HepG2 (cell line): Measurements from ENCODE around the gene HNRNPA1. TPM values are rescaled to one million over a fixed set of nuclear protein-coding genes. Genes with fewer than 3 reads are reported as not detected.

Experiments
- HMGXB3 ChIP-seq: sonication (generic); formaldehyde crosslinking; IDR thresholded peaks from 2 replicates; pipeline ENCODE4 v1.4.0; 2020; ENCODE audit warnings: missing genetic modification reagents, borderline replicate concordance
- KLF12 ChIP-seq: sonication (generic); formaldehyde crosslinking; IDR thresholded peaks from 2 replicates; pipeline ENCODE4 v1.4.0; 2020; ENCODE audit warnings: missing genetic modification reagents, borderline replicate concordance
- MIER3 ChIP-seq: IDR thresholded peaks from 2 replicates; pipeline ENCODE4 v1.6.1; 2016; ENCODE audit warnings: missing compliant biosample characterization, borderline replicate concordance
- MIXL1 ChIP-seq: IDR thresholded peaks from 2 replicates; pipeline ENCODE4 v1.6.1; 2016
- MLLT10 ChIP-seq: sonication (generic); formaldehyde crosslinking; IDR thresholded peaks from 2 replicates; pipeline ENCODE4 v1.4.0; 2020; ENCODE audit warnings: missing genetic modification reagents
- MXD3 ChIP-seq: IDR thresholded peaks from 2 replicates; pipeline ENCODE4 v1.6.1; 2016; ENCODE audit warnings: mild to moderate bottlenecking, missing biosample characterization, missing genetic modification reagents
- RCOR2 ChIP-seq: IDR thresholded peaks from 2 replicates; pipeline ENCODE4 v1.6.1; 2016; ENCODE audit warnings: missing biosample characterization, missing genetic modification reagents
- RFXAP ChIP-seq: sonication (generic); formaldehyde crosslinking; IDR thresholded peaks from 2 replicates; pipeline ENCODE4 v1.4.0; 2020; ENCODE audit warnings: missing genetic modification reagents, borderline replicate concordance
- SATB2 ChIP-seq: sonication (generic); formaldehyde crosslinking; IDR thresholded peaks from 2 replicates; pipeline ENCODE4 v1.5.0; 2020; ENCODE audit warnings: missing genetic modification reagents
- SIX1 ChIP-seq: sonication (generic); formaldehyde crosslinking; IDR thresholded peaks from 2 replicates; pipeline ENCODE4 v1.4.0; 2020; ENCODE audit warnings: missing genetic modification reagents, borderline replicate concordance
- SP4 ChIP-seq: sonication (generic); formaldehyde crosslinking; IDR thresholded peaks from 2 replicates; pipeline ENCODE4 v1.8.1; 2023; ENCODE audit warnings: mild to moderate bottlenecking, missing genetic modification reagents
- SUZ12 ChIP-seq: fragments of 150-350 bp; IDR thresholded peaks from 2 replicates; pipeline ENCODE4 v1.6.1; 2014; ENCODE audit warnings: low read depth, low read length
- TFDP1 ChIP-seq: IDR thresholded peaks from 2 replicates; pipeline ENCODE4 v1.6.1; 2016; ENCODE audit warnings: missing compliant biosample characterization, missing genetic modification reagents, borderline replicate concordance
- ZBTB1 ChIP-seq: sonication (generic); formaldehyde crosslinking; IDR thresholded peaks from 2 replicates; pipeline ENCODE4 v1.4.0; 2020; ENCODE audit warnings: missing genetic modification reagents, borderline replicate concordance
- ZBTB43 ChIP-seq: sonication (generic); formaldehyde crosslinking; conservative IDR thresholded peaks from 2 replicates; pipeline ENCODE4 v1.4.0; 2020; ENCODE audit warnings: missing genetic modification reagents
- ZKSCAN1 ChIP-seq: fragments of 150-350 bp; IDR thresholded peaks from 2 replicates; pipeline ENCODE4 v1.6.1; 2014; ENCODE audit warnings: low read length
- ZNF160 ChIP-seq: sonication (generic); formaldehyde crosslinking; IDR thresholded peaks from 2 replicates; pipeline ENCODE4 v1.8.0; 2022; ENCODE audit warnings: mild to moderate bottlenecking, inconsistent platforms, missing genetic modification reagents
- ZNF563 ChIP-seq: sonication (generic); formaldehyde crosslinking; IDR thresholded peaks from 2 replicates; pipeline ENCODE4 v1.8.0; 2022; ENCODE audit warnings: mild to moderate bottlenecking, moderate library complexity, missing genetic modification reagents
- ZNF672 ChIP-seq: sonication (generic); formaldehyde crosslinking; IDR thresholded peaks from 2 replicates; pipeline ENCODE4 v1.8.1; 2022; ENCODE audit warnings: missing genetic modification reagents
- ZNF704 ChIP-seq: sonication (generic); formaldehyde crosslinking; IDR thresholded peaks from 2 replicates; pipeline ENCODE4 v1.8.1; 2023; ENCODE audit warnings: mild to moderate bottlenecking, inconsistent platforms, moderate library complexity, missing genetic modification reagents, borderline replicate concordance
- ZNF782 ChIP-seq: sonication (generic); formaldehyde crosslinking; IDR thresholded peaks from 2 replicates; pipeline ENCODE4 v1.4.0; 2020; ENCODE audit warnings: missing genetic modification reagents, mild to moderate bottlenecking, borderline replicate concordance
- polyA plus RNA-seq, 8 experiments: library from polyadenylated mRNA; depleted of rRNA in 3 of 8; stranded (reverse) in 7 of 8; unstranded in 1 of 8; fragments of >200 nt; fragmentation: Illumina TruSeq in 4 of 8; extraction: Trizol in 4 of 8; gene quantifications; 2 replicates each; pipeline versions ENCODE4 v1.2.1 to v1.2.3, GENCODE V29; 2011 to 2016; ENCODE audit warnings: low read depth in 4 of 8, missing spikeins in 1 of 8, mixed read lengths in 1 of 8; ENCODE audit not compliant: insufficient read depth in 1 of 8
- total RNA-seq, 5 experiments: library from RNA; depleted of rRNA; stranded (reverse); fragments of >200 nt; fragmentation: Illumina TruSeq; extraction: Trizol; gene quantifications; 2 replicates each; pipeline ENCODE4 v1.2.3, GENCODE V29; 2016; ENCODE audit warnings: low read depth in 1 of 5

HNRNPA1 gene
- total and polyA plus RNA-seq, 2 of the 13 experiments (the other 11 are each of a cell fraction or from before 2014, with no cell fraction given) = 535 to 1,820 TPM

- TF ChIP-seq ZNF672 (CRISPR knock-in tag) = no peak
- TF ChIP-seq RFXAP (CRISPR knock-in tag) = peak; percentile 82; the same call in 1 of the 2 replicates
- TF ChIP-seq ZNF704 (CRISPR knock-in tag) = peak; percentile 70; the same call in 1 of the 2 replicates
- 0 out of 2 replicates have a peak, but pooled peaks have one; percentile 28 for TF ChIP-seq SIX1 (CRISPR knock-in tag)
- no peak; the same call in 1 of the 2 replicates for TF ChIP-seq ZNF563 (CRISPR knock-in tag)
- TF ChIP-seq SATB2 (CRISPR knock-in tag) = 0 out of 2 replicates have a peak, but pooled peaks have one; percentile 57
- no peak for TF ChIP-seq SUZ12
- peak; percentile 47; the same call in 1 of the 2 replicates for TF ChIP-seq ZNF160
- no peak for TF ChIP-seq ZNF782 (CRISPR knock-in tag)
- TF ChIP-seq KLF12 = peak; percentile 79; the same call in 1 of the 2 replicates
- no peak for TF ChIP-seq MLLT10 (CRISPR knock-in tag)
- peak; percentile 97 for TF ChIP-seq TFDP1 (CRISPR knock-in tag)
- TF ChIP-seq SP4 = peak; percentile 78
- peak; percentile 25 for TF ChIP-seq ZBTB43
- TF ChIP-seq MIER3 = peak; percentile 67; the same call in 1 of the 2 replicates
- TF ChIP-seq HMGXB3 = peak; percentile 86; the same call in 1 of the 2 replicates
- 0 out of 2 replicates have a peak, but pooled peaks have one; percentile 43 for TF ChIP-seq MXD3 (CRISPR knock-in tag)
- TF ChIP-seq ZKSCAN1 = no peak
- TF ChIP-seq RCOR2 (CRISPR knock-in tag) = no peak
- peak; percentile 40; the same call in 1 of the 2 replicates for TF ChIP-seq MIXL1 (CRISPR knock-in tag)
- no peak for TF ChIP-seq ZBTB1 (CRISPR knock-in tag)
Observed at GRCh38 chr12:54279632-54280467, 676 bp upstream of the HNRNPA1 start, which contains the start of gene CBX5 (continued).
